A549 treated with AZD2906 at 1 μM for 4 hours (cell line): ENCODE data around the gene PER1. TPM values are rescaled to one million over a fixed set of nuclear protein-coding genes. Genes with fewer than 3 reads are reported as not detected.

Experiments used
- total RNA-seq: library from RNA; stranded (reverse); fragments of 200-300 nt; extraction: Qiagen RNA extraction; gene quantifications from 5 replicates; pipeline ENCODE4 v1.2.3, GENCODE V29; 2022

PER1 gene
- 55.8 to 75.2 TPM (median 61.7 TPM) in 5 replicates for total RNA-seq

GRCh38 chr17:8152112-8152775 is at the start of gene PER1:
TSS of gene PER1 (minus strand) at chr17:8152404. CDS start at chr17:8150706, 1,698 bp downstream.

GRCh38 chr17:8189711-8190477 is 37.7 kb upstream of the PER1 start, which contains the start of gene BORCS6:
TSS of gene BORCS6 (minus strand) at chr17:8190180. CDS start at chr17:8190140, 40 bp downstream.

GRCh38 chr17:8176197-8176940 is 24.2 kb upstream of the PER1 start, which contains the start of gene TMEM107:
TSS of gene TMEM107 (minus strand) at chr17:8176380. CDS start at chr17:8176286, 94 bp downstream.

GRCh38 chr17:8162233-8162996 is 10.2 kb upstream of the PER1 start, which contains the start of gene VAMP2:
TSS of gene VAMP2 (minus strand) at chr17:8162948. CDS start at chr17:8162879, 69 bp downstream.

GRCh38 chr17:8123695-8124349 is 28.4 kb downstream of the PER1 start, which contains the start of gene HES7:
TSS of gene HES7 (minus strand) at chr17:8124106. CDS start at chr17:8124084, 22 bp downstream.

GRCh38 chr17:8117980-8118768 is 34.0 kb downstream of the PER1 start, which contains the start of gene ALOXE3:
TSS of gene ALOXE3 (minus strand) at chr17:8118514. CDS start at chr17:8117990, 524 bp downstream.

Other genes with a start within 250 kb of the PER1 start
- 1.4 to 1.8 TPM (median 1.5 TPM) in 5 replicates for gene RNF227, start 236.1 kb downstream of the PER1 start, total RNA-seq
- gene KCNAB3, start 222.5 kb downstream of the PER1 start, total RNA-seq = 1.3 to 3.3 TPM (median 2.2 TPM) in 5 replicates
- gene TRAPPC1, start 220.5 kb downstream of the PER1 start, total RNA-seq = 325 to 343 TPM (median 332 TPM) in 5 replicates
- gene CNTROB, start 220.2 kb downstream of the PER1 start, total RNA-seq = 37.9 to 48.3 TPM (median 41.6 TPM) in 5 replicates
- gene GUCY2D, start 149.8 kb downstream of the PER1 start, total RNA-seq = 0.38 to 0.78 TPM (median 0.50 TPM) in 5 replicates
- gene ALOX15B, start 113.3 kb downstream of the PER1 start, total RNA-seq = 0.42 to 0.60 TPM (median 0.51 TPM) in 5 replicates
- gene ALOX12B, start 64.7 kb downstream of the PER1 start, total RNA-seq = 1.1 to 1.5 TPM (median 1.4 TPM) in 5 replicates
- 5.9 to 10.2 TPM (median 7.3 TPM) in 5 replicates for gene ALOXE3, start 33.9 kb downstream of the PER1 start, total RNA-seq
- gene HES7, start 28.3 kb downstream of the PER1 start, total RNA-seq = 2.3 to 5.4 TPM (median 5.2 TPM) in 5 replicates
- gene VAMP2, start 10.5 kb upstream of the PER1 start, total RNA-seq = 24.9 to 29.8 TPM (median 27.9 TPM) in 5 replicates
- gene TMEM107, start 24.0 kb upstream of the PER1 start, total RNA-seq = 17.9 to 22.3 TPM (median 19.2 TPM) in 5 replicates
- 6.5 to 9.4 TPM (median 8.8 TPM) in 5 replicates for gene BORCS6, start 37.8 kb upstream of the PER1 start, total RNA-seq
- gene AURKB, start 58.2 kb upstream of the PER1 start, total RNA-seq = 140 to 157 TPM (median 146 TPM) in 5 replicates
- gene CTC1, start 95.7 kb upstream of the PER1 start, total RNA-seq = 9.8 to 17.1 TPM (median 13.9 TPM) in 5 replicates
- gene PFAS, start 96.9 kb upstream of the PER1 start, total RNA-seq = 39.9 to 47.3 TPM (median 43.2 TPM) in 5 replicates
- gene RANGRF, start 136.3 kb upstream of the PER1 start, total RNA-seq = 35.6 to 48.3 TPM (median 43.8 TPM) in 5 replicates
- 5.8 to 8.2 TPM (median 7.7 TPM) in 5 replicates for gene SLC25A35, start 143.0 kb upstream of the PER1 start, total RNA-seq
- gene ARHGEF15, start 157.8 kb upstream of the PER1 start, total RNA-seq = not detected in 5 replicates
- gene ODF4, start 187.4 kb upstream of the PER1 start, total RNA-seq = not detected in 5 replicates
- gene RPL26, start 230.8 kb upstream of the PER1 start, total RNA-seq = 3,612 to 4,092 TPM (median 3,668 TPM) in 5 replicates
- gene RNF222, start 245.4 kb upstream of the PER1 start, total RNA-seq = not detected in 5 replicates